GM12892 (cell line): ENCODE data around the gene UBFD1.

Experiments used
- POLR2A ChIP-seq: IDR thresholded peaks from 2 replicates; pipeline ENCODE4 v1.6.1; 2011; ENCODE audit warnings: low read depth, low read length, control low read depth
- POLR2AphosphoS5 ChIP-seq: IDR thresholded peaks from 2 replicates; pipeline ENCODE4 v1.6.1; 2011; ENCODE audit warnings: low read depth, low read length, control low read depth

DNA sequence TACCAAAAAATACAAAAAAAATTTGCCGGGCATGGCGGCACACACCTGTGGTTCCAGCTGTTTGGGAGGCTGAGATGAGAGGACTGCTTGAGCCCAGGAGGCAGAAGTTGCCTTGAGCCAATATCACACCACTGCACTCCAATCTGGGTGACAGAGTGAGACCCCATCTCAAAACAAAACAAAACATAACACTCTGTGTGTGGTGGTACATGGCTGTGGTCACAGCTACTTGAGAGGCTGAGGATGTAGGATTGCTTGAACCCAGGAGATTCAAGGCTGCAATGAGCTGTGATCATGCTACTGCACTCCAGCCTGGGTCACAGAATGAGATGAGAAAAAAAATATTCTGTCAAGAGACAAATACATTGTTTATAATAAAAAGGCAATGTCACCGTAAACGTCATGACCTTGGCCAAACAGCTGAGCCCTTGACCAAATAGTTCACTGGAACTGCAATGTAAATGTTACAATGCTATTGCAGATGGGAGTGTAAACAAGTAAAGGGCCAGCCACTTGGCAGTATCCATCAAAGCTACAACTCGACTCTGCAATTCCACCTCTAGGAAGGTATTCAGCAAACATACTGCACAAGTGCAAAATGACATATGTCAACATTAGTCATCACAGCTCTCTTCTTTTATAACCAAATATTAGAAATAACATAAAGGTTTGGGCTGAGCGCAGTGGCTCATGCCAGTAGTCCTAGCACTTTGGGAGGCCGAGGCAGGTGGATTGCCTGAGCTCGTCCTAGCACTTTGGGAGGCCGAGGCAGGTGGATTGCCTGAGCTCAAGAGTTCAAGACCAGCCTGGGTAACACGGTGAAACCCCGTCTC, 17.3 kb upstream of the UBFD1 start:
- TF ChIP-seq POLR2AphosphoS5 (no peak), POLR2A (no peak)
